EL (cell line): ENCODE data around the gene ADAMTS17.
"Not testable (repeated sequence)": the region's sequence is repeated elsewhere in the genome, so short reads cannot be mapped to it uniquely, and the experiment has no call there.

ENCODE experiments used
- DNase-seq: peaks from one replicate; pipeline ENCODE4 v3.0.0-alpha.2; 2016

ADAMTS17 gene

GRCh38 chr15:99926532-99926931, 415.2 kb downstream of the ADAMTS17 start:
- DNase-seq = not testable (repeated sequence)

GRCh38 chr15:99925661-99926461, 415.9 kb downstream of the ADAMTS17 start:
- no peak for DNase-seq

GRCh38 chr15:99923711-99924110, 418.1 kb downstream of the ADAMTS17 start:
- DNase-seq = no peak
